HepG2 (cell line): ENCODE measurements around the gene ADGRG6. TPM values are rescaled to one million over a fixed set of nuclear protein-coding genes. Genes with fewer than 3 reads are reported as not detected.

Source experiments
- AGO2 ChIP-seq: fragments of 200-400 bp; formaldehyde crosslinking; optimal IDR thresholded peaks from 2 replicates; pipeline ENCODE3; 2017; ENCODE audit warnings: mild to moderate bottlenecking, low read depth, low read length, moderate library complexity
- BHLHE40 ChIP-seq: IDR thresholded peaks from 2 replicates; pipeline ENCODE4 v1.6.1; 2011; ENCODE audit warnings: low read length, improper control_type of control experiment
- KAT2B ChIP-seq: fragments of 150-350 bp; IDR thresholded peaks from 2 replicates; pipeline ENCODE4 v1.6.1; 2014; ENCODE audit warnings: low read depth, low read length, borderline replicate concordance
- MTA1 ChIP-seq: sonication (generic); formaldehyde crosslinking; IDR thresholded peaks from 2 replicates; pipeline ENCODE4 v1.4.0; 2020; ENCODE audit warnings: missing genetic modification reagents, mild to moderate bottlenecking, borderline replicate concordance
- NFATC3 ChIP-seq: sonication (generic); formaldehyde crosslinking; IDR thresholded peaks from 2 replicates; pipeline ENCODE4 v1.5.1; 2020; ENCODE audit warnings: mild to moderate bottlenecking, missing genetic modification reagents
- SNAI1 ChIP-seq: sonication (generic); formaldehyde crosslinking; IDR thresholded peaks from 2 replicates; pipeline ENCODE4 v1.5.0; 2020; ENCODE audit warnings: mild to moderate bottlenecking, missing genetic modification reagents, borderline replicate concordance
- ZNF292 ChIP-seq: sonication (generic); formaldehyde crosslinking; IDR thresholded peaks from 2 replicates; pipeline ENCODE4 v1.8.1; 2022; ENCODE audit warnings: mild to moderate bottlenecking, low read depth, missing genetic modification reagents, borderline replicate concordance
- ZNF3 ChIP-seq: IDR thresholded peaks from 2 replicates; pipeline ENCODE4 v1.7.0; 2017; ENCODE audit warnings: inconsistent platforms
- ZNF354B ChIP-seq: sonication (generic); formaldehyde crosslinking; IDR thresholded peaks from 2 replicates; pipeline ENCODE4 v1.8.0; 2022; ENCODE audit warnings: mild to moderate bottlenecking, missing genetic modification reagents
- ZNF501 ChIP-seq: sonication (generic); formaldehyde crosslinking; IDR thresholded peaks from 2 replicates; pipeline ENCODE4 v1.5.1; 2020; ENCODE audit warnings: mild to moderate bottlenecking, moderate library complexity, missing genetic modification reagents
- ZNF816 ChIP-seq: sonication (generic); formaldehyde crosslinking; IDR thresholded peaks from 2 replicates; pipeline ENCODE4 v1.8.0; 2022; ENCODE audit warnings: missing genetic modification reagents, mild to moderate bottlenecking, borderline replicate concordance
- polyA plus RNA-seq, 8 experiments: library from polyadenylated mRNA; depleted of rRNA in 3 of 8; stranded (reverse) in 7 of 8; unstranded in 1 of 8; fragments of >200 nt; fragmentation: Illumina TruSeq in 4 of 8; extraction: Trizol in 4 of 8; gene quantifications; 2 replicates each; pipeline versions ENCODE4 v1.2.1 to v1.2.3, GENCODE V29; 2011 to 2016; ENCODE audit warnings: low read depth in 4 of 8, missing spikeins in 1 of 8, mixed read lengths in 1 of 8; ENCODE audit not compliant: insufficient read depth in 1 of 8
- total RNA-seq, 5 experiments: library from RNA; depleted of rRNA; stranded (reverse); fragments of >200 nt; fragmentation: Illumina TruSeq; extraction: Trizol; gene quantifications; 2 replicates each; pipeline ENCODE4 v1.2.3, GENCODE V29; 2016; ENCODE audit warnings: low read depth in 1 of 5
- TF ChIP-seq, protein P1 (sequence below), 2 experiments: fragments of 450-650 bp in 1 of 2; sonication (generic) in 1 of 2; formaldehyde crosslinking in 1 of 2; IDR thresholded peaks; 2 replicates each; pipeline versions ENCODE4 v1.6.1 to v1.8.0; 2016 to 2022; ENCODE audit warnings: antibody characterized with exemption in 1 of 2, mild to moderate bottlenecking in 1 of 2, missing genetic modification reagents in 1 of 2
- TF ChIP-seq, protein P2 (sequence below): sonication (generic); formaldehyde crosslinking; IDR thresholded peaks from 2 replicates; pipeline ENCODE4 v1.4.0; 2020; ENCODE audit warnings: missing genetic modification reagents, mild to moderate bottlenecking, borderline replicate concordance
- TF ChIP-seq, protein P3 (sequence below): fragments of 450-650 bp; IDR thresholded peaks from 2 replicates; pipeline ENCODE4 v1.6.1; 2016

The ADGRG6 gene
- total and polyA plus RNA-seq, 2 of the 13 experiments (the other 11 are each of a cell fraction or from before 2014, with no cell fraction given): 129 to 249 TPM

DNA sequence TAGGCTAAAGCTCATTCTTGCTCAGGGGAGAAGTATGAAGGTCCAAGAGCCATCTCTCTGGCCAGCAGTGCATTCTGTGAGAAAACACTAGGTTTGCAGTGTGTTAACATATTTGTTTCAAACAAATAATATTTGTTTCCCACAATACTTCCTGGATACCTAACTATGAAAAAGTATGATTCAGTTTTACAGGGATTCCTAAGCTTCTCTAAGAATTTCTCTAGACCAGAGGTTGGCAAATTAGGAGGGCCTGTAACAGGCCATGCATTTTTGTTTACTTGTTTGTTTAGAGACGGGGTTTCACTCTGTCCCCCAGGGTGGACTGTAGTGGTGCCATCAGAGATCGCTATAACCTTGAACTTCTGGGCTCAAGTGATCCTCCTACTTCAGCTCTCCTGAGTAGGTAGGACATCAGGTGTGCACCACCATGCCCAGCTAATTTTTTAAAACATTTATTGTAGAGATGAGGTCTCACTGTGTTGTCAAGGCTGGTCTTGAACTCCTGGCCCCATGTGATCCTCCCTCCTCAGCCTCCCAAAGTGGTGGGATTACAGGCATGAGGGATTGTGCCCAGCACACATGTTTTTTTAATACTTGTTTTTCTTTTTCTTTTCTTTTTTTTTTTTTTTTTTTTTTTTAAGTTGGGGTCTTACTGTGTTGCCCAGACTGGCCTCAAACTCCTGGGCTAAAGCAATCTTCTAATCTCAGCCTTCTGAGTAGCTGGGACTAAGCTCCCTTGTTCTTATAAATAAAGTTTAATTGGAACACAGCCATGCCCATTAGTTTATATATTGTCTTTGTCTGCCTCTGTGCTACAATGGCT, 71.7 kb downstream of the ADGRG6 start (continued):
- TF ChIP-seq, protein P1, sequence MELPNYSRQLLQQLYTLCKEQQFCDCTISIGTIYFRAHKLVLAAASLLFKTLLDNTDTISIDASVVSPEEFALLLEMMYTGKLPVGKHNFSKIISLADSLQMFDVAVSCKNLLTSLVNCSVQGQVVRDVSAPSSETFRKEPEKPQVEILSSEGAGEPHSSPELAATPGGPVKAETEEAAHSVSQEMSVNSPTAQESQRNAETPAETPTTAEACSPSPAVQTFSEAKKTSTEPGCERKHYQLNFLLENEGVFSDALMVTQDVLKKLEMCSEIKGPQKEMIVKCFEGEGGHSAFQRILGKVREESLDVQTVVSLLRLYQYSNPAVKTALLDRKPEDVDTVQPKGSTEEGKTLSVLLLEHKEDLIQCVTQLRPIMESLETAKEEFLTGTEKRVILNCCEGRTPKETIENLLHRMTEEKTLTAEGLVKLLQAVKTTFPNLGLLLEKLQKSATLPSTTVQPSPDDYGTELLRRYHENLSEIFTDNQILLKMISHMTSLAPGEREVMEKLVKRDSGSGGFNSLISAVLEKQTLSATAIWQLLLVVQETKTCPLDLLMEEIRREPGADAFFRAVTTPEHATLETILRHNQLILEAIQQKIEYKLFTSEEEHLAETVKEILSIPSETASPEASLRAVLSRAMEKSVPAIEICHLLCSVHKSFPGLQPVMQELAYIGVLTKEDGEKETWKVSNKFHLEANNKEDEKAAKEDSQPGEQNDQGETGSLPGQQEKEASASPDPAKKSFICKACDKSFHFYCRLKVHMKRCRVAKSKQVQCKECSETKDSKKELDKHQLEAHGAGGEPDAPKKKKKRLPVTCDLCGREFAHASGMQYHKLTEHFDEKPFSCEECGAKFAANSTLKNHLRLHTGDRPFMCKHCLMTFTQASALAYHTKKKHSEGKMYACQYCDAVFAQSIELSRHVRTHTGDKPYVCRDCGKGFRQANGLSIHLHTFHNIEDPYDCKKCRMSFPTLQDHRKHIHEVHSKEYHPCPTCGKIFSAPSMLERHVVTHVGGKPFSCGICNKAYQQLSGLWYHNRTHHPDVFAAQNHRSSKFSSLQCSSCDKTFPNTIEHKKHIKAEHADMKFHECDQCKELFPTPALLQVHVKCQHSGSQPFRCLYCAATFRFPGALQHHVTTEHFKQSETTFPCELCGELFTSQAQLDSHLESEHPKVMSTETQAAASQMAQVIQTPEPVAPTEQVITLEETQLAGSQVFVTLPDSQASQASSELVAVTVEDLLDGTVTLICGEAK (IDR thresholded peaks at IDR 0.05): peak; percentile 73
- TF ChIP-seq, protein P1 (CRISPR knock-in tag; IDR thresholded peaks at IDR 0.05): peak; percentile 97
- TF ChIP-seq, protein P2, sequence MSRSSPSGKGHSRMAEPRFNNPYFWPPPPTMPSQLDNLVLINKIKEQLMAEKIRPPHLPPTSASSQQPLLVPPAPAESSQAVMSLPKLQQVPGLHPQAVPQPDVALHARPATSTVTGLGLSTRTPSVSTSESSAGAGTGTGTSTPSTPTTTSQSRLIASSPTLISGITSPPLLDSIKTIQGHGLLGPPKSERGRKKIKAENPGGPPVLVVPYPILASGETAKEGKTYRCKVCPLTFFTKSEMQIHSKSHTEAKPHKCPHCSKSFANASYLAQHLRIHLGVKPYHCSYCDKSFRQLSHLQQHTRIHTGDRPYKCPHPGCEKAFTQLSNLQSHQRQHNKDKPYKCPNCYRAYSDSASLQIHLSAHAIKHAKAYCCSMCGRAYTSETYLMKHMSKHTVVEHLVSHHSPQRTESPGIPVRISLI (CRISPR knock-in tag): peak; percentile 24; the same call in 1 of the 2 replicates
- peak; percentile 42 for TF ChIP-seq AGO2
- no peak for TF ChIP-seq MTA1 (CRISPR knock-in tag)
- no peak for TF ChIP-seq NFATC3
- no peak for TF ChIP-seq ZNF292 (CRISPR knock-in tag)
- TF ChIP-seq, protein P3, sequence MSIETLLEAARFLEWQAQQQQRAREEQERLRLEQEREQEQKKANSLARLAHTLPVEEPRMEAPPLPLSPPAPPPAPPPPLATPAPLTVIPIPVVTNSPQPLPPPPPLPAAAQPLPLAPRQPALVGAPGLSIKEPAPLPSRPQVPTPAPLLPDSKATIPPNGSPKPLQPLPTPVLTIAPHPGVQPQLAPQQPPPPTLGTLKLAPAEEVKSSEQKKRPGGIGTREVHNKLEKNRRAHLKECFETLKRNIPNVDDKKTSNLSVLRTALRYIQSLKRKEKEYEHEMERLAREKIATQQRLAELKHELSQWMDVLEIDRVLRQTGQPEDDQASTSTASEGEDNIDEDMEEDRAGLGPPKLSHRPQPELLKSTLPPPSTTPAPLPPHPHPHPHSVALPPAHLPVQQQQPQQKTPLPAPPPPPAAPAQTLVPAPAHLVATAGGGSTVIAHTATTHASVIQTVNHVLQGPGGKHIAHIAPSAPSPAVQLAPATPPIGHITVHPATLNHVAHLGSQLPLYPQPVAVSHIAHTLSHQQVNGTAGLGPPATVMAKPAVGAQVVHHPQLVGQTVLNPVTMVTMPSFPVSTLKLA: 0 out of 2 replicates have a peak, but pooled peaks have one; percentile 17
- TF ChIP-seq KAT2B: no peak
- TF ChIP-seq ZNF3 (CRISPR knock-in tag): no peak
- no peak for TF ChIP-seq BHLHE40
- TF ChIP-seq SNAI1 (CRISPR knock-in tag): no peak
- TF ChIP-seq ZNF354B (CRISPR knock-in tag): no peak
- TF ChIP-seq ZNF816 (CRISPR knock-in tag): peak; percentile 47; the same call in 1 of the 2 replicates
- no peak for TF ChIP-seq ZNF501
